ENCODE results near the gene PHKB. TPM values are rescaled to one million over a fixed set of nuclear protein-coding genes. Genes with fewer than 3 reads are reported as not detected.

The PHKB gene
- total and polyA plus RNA-seq, 2 of the 8 experiments (the other 6 are each of a cell fraction or from before 2014, with no cell fraction given), result 18.6 to 38.3 TPM

DNA sequence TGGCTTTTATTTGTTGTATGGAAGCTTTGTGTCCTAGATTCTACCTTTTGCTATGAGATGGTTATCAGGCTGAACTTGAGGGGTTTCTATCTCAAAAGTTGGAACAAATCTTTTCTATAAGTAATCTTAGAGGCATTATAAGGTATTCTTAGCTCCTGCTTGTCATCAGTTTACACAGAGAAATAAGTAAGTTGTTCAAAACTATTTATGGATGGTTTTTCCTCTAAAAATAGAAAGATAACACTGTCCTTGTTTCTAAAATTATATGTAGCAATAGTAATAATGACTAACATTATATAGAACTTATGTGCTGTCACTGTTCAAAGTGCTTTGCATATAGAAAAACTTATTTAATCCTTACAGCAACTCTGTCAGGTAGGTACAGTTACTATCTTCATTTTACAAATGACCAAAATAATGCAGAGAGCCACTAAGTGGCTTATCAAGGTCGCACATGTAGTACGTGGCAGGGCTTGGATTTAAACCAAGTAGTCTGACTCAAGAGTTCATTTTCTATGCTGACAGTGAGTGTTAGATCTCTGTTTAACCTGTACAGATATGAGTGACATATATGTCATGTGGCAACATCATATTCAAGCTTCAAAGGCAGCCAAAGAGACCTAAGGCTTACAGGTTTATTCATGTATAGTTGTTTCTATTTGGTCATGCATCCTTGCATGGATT is 59.0 kb downstream of the PHKB start (continued):
- no peak for TF ChIP-seq HDAC2 (IDR thresholded peaks at IDR 0.05; ENCODE audit: borderline replicate concordance in 1 of 2, low read depth in 2 of 2, low read length in 2 of 2)
- no peak for TF ChIP-seq BRCA1 (IDR thresholded peaks at IDR 0.05; ENCODE audit: low read depth, low read length)
- no peak for TF ChIP-seq JUND (IDR thresholded peaks at IDR 0.05; ENCODE audit: low read length)
- no peak for TF ChIP-seq RBBP5 (IDR thresholded peaks at IDR 0.05; ENCODE audit: borderline replicate concordance, low read depth, low read length)
- TF ChIP-seq, protein P1, sequence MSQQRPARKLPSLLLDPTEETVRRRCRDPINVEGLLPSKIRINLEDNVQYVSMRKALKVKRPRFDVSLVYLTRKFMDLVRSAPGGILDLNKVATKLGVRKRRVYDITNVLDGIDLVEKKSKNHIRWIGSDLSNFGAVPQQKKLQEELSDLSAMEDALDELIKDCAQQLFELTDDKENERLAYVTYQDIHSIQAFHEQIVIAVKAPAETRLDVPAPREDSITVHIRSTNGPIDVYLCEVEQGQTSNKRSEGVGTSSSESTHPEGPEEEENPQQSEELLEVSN (IDR thresholded peaks at IDR 0.05), result no peak
- no peak for TF ChIP-seq CBX5 (IDR thresholded peaks at IDR 0.05; ENCODE audit: low read depth, low read length)
- TF ChIP-seq, protein P2, sequence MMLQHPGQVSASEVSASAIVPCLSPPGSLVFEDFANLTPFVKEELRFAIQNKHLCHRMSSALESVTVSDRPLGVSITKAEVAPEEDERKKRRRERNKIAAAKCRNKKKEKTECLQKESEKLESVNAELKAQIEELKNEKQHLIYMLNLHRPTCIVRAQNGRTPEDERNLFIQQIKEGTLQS (IDR thresholded peaks at IDR 0.05; ENCODE audit: insufficient read depth, low read depth, low read length), result no peak
- TF ChIP-seq NANOG (IDR thresholded peaks at IDR 0.05; ENCODE audit: insufficient read depth, low read depth, low read length, poor library complexity, severe bottlenecking), result no peak
- no peak for TF ChIP-seq RNF2 (IDR thresholded peaks at IDR 0.05; ENCODE audit: borderline replicate concordance, low read depth, low read length, missing control alignments, poor library complexity, severe bottlenecking)

All from H1 (cell line).